ENCODE results near the gene SPATA2L.

SPATA2L gene

GRCh38 chr16:89738538-89739317 lies 37.2 kb upstream of the SPATA2L start:
- H3K27ac ChIP-seq (ENCODE audit: low read length): no peak overlapping the region
- DNase-seq (ENCODE audit: low read depth, low spot score): no peak
- H3K4me1 ChIP-seq (ENCODE audit: control insufficient read depth, insufficient read depth, low read length): no peaks in the 10 kb centered on the region
- H3K4me3 ChIP-seq (ENCODE audit: low read length): no peak overlapping the region
- peaks cover 44% of the 10 kb centered on the region for H3K36me3 ChIP-seq (ENCODE audit: control insufficient read depth, insufficient read depth, low read length)
- H3K9me3 ChIP-seq (ENCODE audit: control insufficient read depth, insufficient read depth, low read length): no peaks in the 10 kb centered on the region
- no CpG with 5 or more reads among the region's 20 CpGs for WGBS (ENCODE audit: insufficient coverage, insufficient read length)
- H3K27me3 ChIP-seq (ENCODE audit: control insufficient read depth, insufficient read depth, low read length): no peaks in the 10 kb centered on the region

GRCh38 chr16:89738072-89738377 lies 36.5 kb upstream of the SPATA2L start:
- Histone ChIP-seq H3K4me3 (ENCODE audit: low read length) (no peak overlapping the region), H3K4me1 (ENCODE audit: control insufficient read depth, insufficient read depth, low read length) (no peaks in the 10 kb centered on the region), H3K9me3 (ENCODE audit: control insufficient read depth, insufficient read depth, low read length) (no peaks in the 10 kb centered on the region), H3K27ac (ENCODE audit: low read length) (no peak overlapping the region), H3K27me3 (ENCODE audit: control insufficient read depth, insufficient read depth, low read length) (no peaks in the 10 kb centered on the region), H3K36me3 (ENCODE audit: control insufficient read depth, insufficient read depth, low read length) (peaks cover 47% of the 10 kb centered on the region)
- no peak for DNase-seq (ENCODE audit: low read depth, low spot score)
- no CpG with 5 or more reads among the region's 14 CpGs for WGBS (ENCODE audit: insufficient coverage, insufficient read length)

GRCh38 chr16:89737341-89738071 lies 36.0 kb upstream of the SPATA2L start:
- WGBS (ENCODE audit: insufficient coverage, insufficient read length): no CpG with 5 or more reads among the region's 20 CpGs
- no peak for DNase-seq (ENCODE audit: low read depth, low spot score)
- Histone ChIP-seq H3K4me1 (ENCODE audit: control insufficient read depth, insufficient read depth, low read length) (no peaks in the 10 kb centered on the region), H3K27ac (ENCODE audit: low read length) (no peak overlapping the region), H3K27me3 (ENCODE audit: control insufficient read depth, insufficient read depth, low read length) (no peaks in the 10 kb centered on the region), H3K9me3 (ENCODE audit: control insufficient read depth, insufficient read depth, low read length) (no peaks in the 10 kb centered on the region), H3K36me3 (ENCODE audit: control insufficient read depth, insufficient read depth, low read length) (peaks cover 43% of the 10 kb centered on the region), H3K4me3 (ENCODE audit: low read length) (no peak overlapping the region)

GRCh38 chr16:89736554-89736953 lies 35.0 kb upstream of the SPATA2L start:
- H3K27ac ChIP-seq (ENCODE audit: low read length): no peak overlapping the region
- no peaks in the 10 kb centered on the region for H3K27me3 ChIP-seq (ENCODE audit: control insufficient read depth, insufficient read depth, low read length)
- no peaks in the 10 kb centered on the region for H3K9me3 ChIP-seq (ENCODE audit: control insufficient read depth, insufficient read depth, low read length)
- no peak for DNase-seq (ENCODE audit: low read depth, low spot score)
- H3K36me3 ChIP-seq (ENCODE audit: control insufficient read depth, insufficient read depth, low read length): peaks cover 42% of the 10 kb centered on the region
- WGBS (ENCODE audit: insufficient coverage, insufficient read length): no CpG with 5 or more reads among the region's 3 CpGs
- H3K4me1 ChIP-seq (ENCODE audit: control insufficient read depth, insufficient read depth, low read length): no peaks in the 10 kb centered on the region
- H3K4me3 ChIP-seq (ENCODE audit: low read length): no peak overlapping the region

- no peak overlapping the region for H3K4me3 ChIP-seq (ENCODE audit: low read length)
- no peak overlapping the region for H3K27ac ChIP-seq (ENCODE audit: low read length)
- no peaks in the 10 kb centered on the region for H3K27me3 ChIP-seq (ENCODE audit: control insufficient read depth, insufficient read depth, low read length)
- no peaks in the 10 kb centered on the region for H3K9me3 ChIP-seq (ENCODE audit: control insufficient read depth, insufficient read depth, low read length)
- peaks cover 24% of the 10 kb centered on the region for H3K36me3 ChIP-seq (ENCODE audit: control insufficient read depth, insufficient read depth, low read length)
- DNase-seq (ENCODE audit: low read depth, low spot score): no peak
- H3K4me1 ChIP-seq (ENCODE audit: control insufficient read depth, insufficient read depth, low read length): no peaks in the 10 kb centered on the region
- no CpG with 5 or more reads among the region's 21 CpGs for WGBS (ENCODE audit: insufficient coverage, insufficient read length)
These were observed 32.3 kb upstream of the SPATA2L start for GRCh38 chr16:89733792-89734191.

GRCh38 chr16:89733322-89733721 lies 31.8 kb upstream of the SPATA2L start:
- Histone ChIP-seq H3K9me3 (ENCODE audit: control insufficient read depth, insufficient read depth, low read length) (no peaks in the 10 kb centered on the region), H3K36me3 (ENCODE audit: control insufficient read depth, insufficient read depth, low read length) (peaks cover 19% of the 10 kb centered on the region), H3K27ac (ENCODE audit: low read length) (no peak overlapping the region), H3K27me3 (ENCODE audit: control insufficient read depth, insufficient read depth, low read length) (no peaks in the 10 kb centered on the region), H3K4me1 (ENCODE audit: control insufficient read depth, insufficient read depth, low read length) (no peaks in the 10 kb centered on the region), H3K4me3 (ENCODE audit: low read length) (no peak overlapping the region)
- no CpG with 5 or more reads among the region's 17 CpGs for WGBS (ENCODE audit: insufficient coverage, insufficient read length)
- no peak for DNase-seq (ENCODE audit: low read depth, low spot score)

- Histone ChIP-seq H3K27me3 (ENCODE audit: control insufficient read depth, insufficient read depth, low read length) (no peaks in the 10 kb centered on the region), H3K4me3 (ENCODE audit: low read length) (no peak overlapping the region), H3K36me3 (ENCODE audit: control insufficient read depth, insufficient read depth, low read length) (peaks cover 15% of the 10 kb centered on the region), H3K27ac (ENCODE audit: low read length) (no peak overlapping the region), H3K9me3 (ENCODE audit: control insufficient read depth, insufficient read depth, low read length) (no peaks in the 10 kb centered on the region), H3K4me1 (ENCODE audit: control insufficient read depth, insufficient read depth, low read length) (no peaks in the 10 kb centered on the region)
- no peak for DNase-seq (ENCODE audit: low read depth, low spot score)
- no CpG with 5 or more reads among the region's 9 CpGs for WGBS (ENCODE audit: insufficient coverage, insufficient read length)
These were observed 31.4 kb upstream of the SPATA2L start for GRCh38 chr16:89732918-89733242.

GRCh38 chr16:89732142-89732917 lies 30.8 kb upstream of the SPATA2L start:
- DNase-seq (ENCODE audit: low read depth, low spot score): no peak
- no CpG with 5 or more reads among the region's 24 CpGs for WGBS (ENCODE audit: insufficient coverage, insufficient read length)
- Histone ChIP-seq H3K4me3 (ENCODE audit: low read length) (no peak overlapping the region), H3K36me3 (ENCODE audit: control insufficient read depth, insufficient read depth, low read length) (peaks cover 10% of the 10 kb centered on the region), H3K4me1 (ENCODE audit: control insufficient read depth, insufficient read depth, low read length) (no peaks in the 10 kb centered on the region), H3K27me3 (ENCODE audit: control insufficient read depth, insufficient read depth, low read length) (no peaks in the 10 kb centered on the region), H3K9me3 (ENCODE audit: control insufficient read depth, insufficient read depth, low read length) (no peaks in the 10 kb centered on the region), H3K27ac (ENCODE audit: low read length) (no peak overlapping the region)

- Histone ChIP-seq H3K4me3 (ENCODE audit: low read length) (no peak overlapping the region), H3K27me3 (ENCODE audit: control insufficient read depth, insufficient read depth, low read length) (no peaks in the 10 kb centered on the region), H3K9me3 (ENCODE audit: control insufficient read depth, insufficient read depth, low read length) (no peaks in the 10 kb centered on the region), H3K27ac (ENCODE audit: low read length) (no peak overlapping the region), H3K36me3 (ENCODE audit: control insufficient read depth, insufficient read depth, low read length) (peaks cover 7% of the 10 kb centered on the region), H3K4me1 (ENCODE audit: control insufficient read depth, insufficient read depth, low read length) (no peaks in the 10 kb centered on the region)
- DNase-seq (ENCODE audit: low read depth, low spot score): no peak
- WGBS (ENCODE audit: insufficient coverage, insufficient read length): no CpG with 5 or more reads among the region's 22 CpGs
These were observed 29.2 kb upstream of the SPATA2L start for GRCh38 chr16:89730610-89731234.

- no peak overlapping the region for H3K4me3 ChIP-seq (ENCODE audit: low read length)
- no CpG with 5 or more reads among the region's 14 CpGs for WGBS (ENCODE audit: insufficient coverage, insufficient read length)
- H3K9me3 ChIP-seq (ENCODE audit: control insufficient read depth, insufficient read depth, low read length): no peaks in the 10 kb centered on the region
- no peaks in the 10 kb centered on the region for H3K4me1 ChIP-seq (ENCODE audit: control insufficient read depth, insufficient read depth, low read length)
- H3K36me3 ChIP-seq (ENCODE audit: control insufficient read depth, insufficient read depth, low read length): peaks cover 7% of the 10 kb centered on the region
- H3K27ac ChIP-seq (ENCODE audit: low read length): no peak overlapping the region
- H3K27me3 ChIP-seq (ENCODE audit: control insufficient read depth, insufficient read depth, low read length): no peaks in the 10 kb centered on the region
- DNase-seq (ENCODE audit: low read depth, low spot score): no peak
These were observed 28.5 kb upstream of the SPATA2L start for GRCh38 chr16:89729863-89730593.
